ENCODE results near the gene HPSE2.

DNA sequence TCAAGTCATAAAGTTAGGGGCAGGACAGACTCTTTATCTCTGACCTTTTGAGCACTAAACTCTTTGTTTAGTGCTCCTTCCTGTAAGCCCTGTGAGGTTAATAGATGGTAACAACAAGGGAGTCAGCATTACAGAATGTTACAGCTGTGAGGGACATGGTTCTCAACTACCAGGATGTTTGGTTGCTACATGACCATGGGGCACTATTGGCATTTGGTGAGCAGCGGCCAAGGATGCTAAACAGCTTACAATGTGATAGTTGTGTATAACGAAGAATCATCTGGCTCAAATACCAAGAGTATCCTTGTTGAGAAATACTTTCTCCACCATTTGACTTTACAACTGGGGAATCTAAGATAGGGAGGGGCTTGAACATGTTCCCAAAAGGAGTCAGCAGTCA lies 753.6 kb downstream of the HPSE2 start:
- TF ChIP-seq EZH2 (IDR thresholded peaks at IDR 0.05; ENCODE audit: insufficient read depth, poor library complexity, severe bottlenecking) (no peak), EZH2phosphoT487 (IDR thresholded peaks at IDR 0.05; ENCODE audit: insufficient read depth, low read depth) (no peak)

Measured in GM23248 (cell line).